Esophagus muscularis mucosa (tissue), 4 donors: Measurements from ENCODE around the gene MEMO1. TPM values are rescaled to one million over a fixed set of nuclear protein-coding genes. Genes with fewer than 3 reads are reported as not detected.

Experiments
- DNase-seq: peaks from one replicate; pipeline ENCODE4 v3.0.0-alpha.2; 2017; ENCODE audit errors: extremely low spot score
- H3K27ac ChIP-seq, 4 donors: fragments of 200-600 bp; sonication (generic); replicated peaks in 1 of 4; 1 replicate in 3 of 4; 2 replicates in 1 of 4; pipeline ENCODE4 v1.5.1; 2016 to 2019; ENCODE audit warnings: mild to moderate bottlenecking in 1 of 4
- H3K27me3 ChIP-seq, 4 donors: fragments of 200-600 bp; sonication (generic); one replicate each; pipeline versions ENCODE4 v1.5.1 to v1.6.0; 2016 to 2019
- H3K36me3 ChIP-seq, 4 donors: fragments of 200-600 bp; sonication (generic); one replicate each; pipeline ENCODE4 v1.5.1; 2016 to 2019
- H3K4me1 ChIP-seq, 4 donors: fragments of 200-600 bp; sonication (generic); one replicate each; pipeline ENCODE4 v1.5.1; 2016 to 2019
- H3K4me3 ChIP-seq, 4 donors: fragments of 200-600 bp; sonication (generic); 1 replicate in 2 of 4; 2 replicates in 2 of 4; pipeline ENCODE4 v1.5.1; 2016 to 2019; ENCODE audit warnings: mild to moderate bottlenecking in 4 of 4, moderate library complexity in 1 of 4
- H3K9me3 ChIP-seq, 4 donors: fragments of 200-600 bp; sonication (generic); 1 replicate in 3 of 4; 2 replicates in 1 of 4; pipeline ENCODE4 v1.5.1; 2016 to 2019
- EP300 ChIP-seq: sonication (generic); formaldehyde crosslinking; IDR thresholded peaks from one replicate; pipeline ENCODE4 v1.6.1; 2017; ENCODE audit warnings: antibody characterized with exemption
- POLR2A ChIP-seq: fragments of 450-650 bp; IDR thresholded peaks from one replicate; pipeline ENCODE4 v1.6.1; 2017; ENCODE audit warnings: antibody characterized with exemption, moderate library complexity, mild to moderate bottlenecking, low read depth
- POLR2AphosphoS5 ChIP-seq, 2 donors: sonication (generic); formaldehyde crosslinking; IDR thresholded peaks; one replicate each; pipeline ENCODE4 v1.6.1; 2017; ENCODE audit warnings: antibody characterized with exemption in 2 of 2
- WGBS: methylation state at CpG from one replicate; pipeline ENCODE4 v1.1.5; 2018; 5-methylcytosine and 5-hydroxymethylcytosine counted together
- intact Hi-C: fragments of 100-400 bp; cut with DNase I; formaldehyde crosslinking; loops from one replicate; pipeline ENCODE4 v1.15.1; 2023
- total RNA-seq, 4 donors: library from RNA; depleted of rRNA; stranded (reverse); fragments of >200 nt; gene quantifications; one replicate each; pipeline versions ENCODE4 v1.1.0 to v1.2.1, GENCODE V29; 2016
- TF ChIP-seq, protein P1 (sequence below), 3 experiments: fragments of 200-600 bp in 2 of 3; fragments of 450-650 bp in 1 of 3; sonication (generic) in 2 of 3; IDR thresholded peaks; one replicate each; pipeline ENCODE4 v1.5.1; 2017 to 2019; ENCODE audit warnings: antibody characterized with exemption in 3 of 3, mild to moderate bottlenecking in 2 of 3, moderate library complexity in 1 of 3

The MEMO1 gene
- total RNA-seq, 4 donors from 2014 or later: 25.0 to 40.7 (median 33.2) TPM

DNA sequence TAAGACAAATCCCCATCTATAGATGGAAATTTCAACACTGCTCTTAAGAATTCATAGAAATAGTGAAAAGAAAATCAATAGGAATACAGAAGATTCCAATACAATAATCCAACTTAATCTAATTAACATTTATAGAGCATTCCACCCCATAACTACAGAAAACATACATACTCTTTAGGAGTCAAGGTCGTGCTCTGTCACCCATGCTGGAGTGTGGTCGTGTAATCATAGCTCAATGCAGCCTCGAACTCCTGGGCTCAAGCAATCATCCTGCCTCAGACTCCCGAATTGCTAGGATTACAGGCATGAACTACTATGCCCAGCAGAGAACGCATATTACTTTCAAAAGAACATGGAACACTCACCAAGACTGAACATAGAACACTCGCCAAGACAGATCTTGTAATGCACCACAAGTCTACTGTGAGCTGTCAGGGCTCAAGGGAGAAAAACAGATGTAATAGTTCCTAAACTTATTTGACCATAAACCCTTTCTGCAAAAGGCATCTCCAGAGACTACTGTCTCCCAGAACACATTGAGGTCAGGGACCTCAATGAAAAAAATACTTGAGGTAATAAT is 14.1 kb downstream of the MEMO1 start:
- 100% methylated on average over 5 of the region's 6 CpGs for WGBS
- TF ChIP-seq EP300: no peak
- no peak for TF ChIP-seq POLR2AphosphoS5 (IDR thresholded peaks at IDR 0.05)
- TF ChIP-seq, protein P1, sequence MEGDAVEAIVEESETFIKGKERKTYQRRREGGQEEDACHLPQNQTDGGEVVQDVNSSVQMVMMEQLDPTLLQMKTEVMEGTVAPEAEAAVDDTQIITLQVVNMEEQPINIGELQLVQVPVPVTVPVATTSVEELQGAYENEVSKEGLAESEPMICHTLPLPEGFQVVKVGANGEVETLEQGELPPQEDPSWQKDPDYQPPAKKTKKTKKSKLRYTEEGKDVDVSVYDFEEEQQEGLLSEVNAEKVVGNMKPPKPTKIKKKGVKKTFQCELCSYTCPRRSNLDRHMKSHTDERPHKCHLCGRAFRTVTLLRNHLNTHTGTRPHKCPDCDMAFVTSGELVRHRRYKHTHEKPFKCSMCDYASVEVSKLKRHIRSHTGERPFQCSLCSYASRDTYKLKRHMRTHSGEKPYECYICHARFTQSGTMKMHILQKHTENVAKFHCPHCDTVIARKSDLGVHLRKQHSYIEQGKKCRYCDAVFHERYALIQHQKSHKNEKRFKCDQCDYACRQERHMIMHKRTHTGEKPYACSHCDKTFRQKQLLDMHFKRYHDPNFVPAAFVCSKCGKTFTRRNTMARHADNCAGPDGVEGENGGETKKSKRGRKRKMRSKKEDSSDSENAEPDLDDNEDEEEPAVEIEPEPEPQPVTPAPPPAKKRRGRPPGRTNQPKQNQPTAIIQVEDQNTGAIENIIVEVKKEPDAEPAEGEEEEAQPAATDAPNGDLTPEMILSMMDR (IDR thresholded peaks at IDR 0.05): no peak
- TF ChIP-seq POLR2A: no peak
- intact Hi-C loops: no loop called here
- no peak overlapping the region for H3K4me3 ChIP-seq
- DNase-seq: no peak
- no peaks in the 10 kb centered on the region for H3K36me3 ChIP-seq
- H3K9me3 ChIP-seq: no peaks in the 10 kb centered on the region
- no peak overlapping the region for H3K27ac ChIP-seq
- H3K27me3 ChIP-seq: no peaks in the 10 kb centered on the region
- peaks cover 0 to 11% (median 0%) of the 10 kb centered on the region in 4 donors for H3K4me1 ChIP-seq

DNA sequence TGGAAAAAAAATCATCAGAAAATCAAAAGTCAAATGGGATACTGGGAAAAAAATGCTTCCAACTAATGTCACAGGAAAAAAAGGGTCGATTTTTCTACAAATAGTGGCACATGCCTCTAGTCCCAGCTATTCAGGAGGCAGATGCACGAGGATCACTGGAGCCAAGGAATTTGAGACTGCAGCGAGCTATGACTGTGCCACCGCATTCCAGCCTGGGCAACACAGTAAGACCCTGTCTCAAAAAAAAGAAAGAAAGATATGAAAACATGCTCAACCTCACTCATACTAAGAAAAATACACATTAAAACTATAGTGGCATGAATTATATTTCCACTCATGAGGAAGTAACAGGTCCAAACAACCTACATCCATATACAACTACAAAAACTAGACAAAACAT is 17.9 kb downstream of the MEMO1 start:
- no peak for DNase-seq

DNA sequence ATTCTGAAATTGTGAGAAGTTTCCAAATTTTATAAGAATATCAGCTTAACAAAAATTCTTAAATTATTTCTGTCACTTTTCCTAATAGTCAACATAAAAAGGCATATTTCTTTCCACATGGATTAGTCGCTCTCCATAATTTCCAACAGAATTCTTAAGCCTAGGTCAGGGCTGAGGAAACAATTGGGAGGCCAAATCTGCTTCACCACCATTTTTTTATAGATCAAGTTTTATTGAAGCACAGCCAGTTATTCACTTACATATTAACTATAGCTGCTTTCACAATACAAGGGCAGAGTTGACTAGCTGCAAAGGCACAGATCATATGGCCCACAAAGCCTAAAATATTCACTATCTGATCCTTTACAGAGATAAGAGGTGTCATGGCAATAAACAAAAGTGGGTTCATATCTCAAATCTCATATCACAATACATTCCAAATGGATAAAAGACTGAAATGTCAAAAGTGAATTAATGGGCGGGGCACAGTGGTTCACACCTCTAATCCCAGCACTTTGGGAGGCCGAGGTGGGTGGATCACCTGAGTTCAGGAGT is 18.7 kb downstream of the MEMO1 start:
- Histone ChIP-seq H3K27ac (no peak overlapping the region), H3K9me3 (no peaks in the 10 kb centered on the region), H3K36me3 (no peaks in the 10 kb centered on the region), H3K27me3 (no peaks in the 10 kb centered on the region), H3K4me1 (peaks cover 0 to 11% (median 7%) of the 10 kb centered on the region in 4 donors), H3K4me3 (no peak overlapping the region)
- intact Hi-C loops: no loop called here
- 97% methylated on average over 3 of the region's 3 CpGs for WGBS
- DNase-seq: no peak
- TF ChIP-seq, protein P1 (IDR thresholded peaks at IDR 0.05): no peak
- TF ChIP-seq POLR2AphosphoS5 (IDR thresholded peaks at IDR 0.05) (no peak), POLR2A (no peak), EP300 (no peak)

More for the DNA sequence above, 17.9 kb downstream of the MEMO1 start:
- Histone ChIP-seq H3K27ac (no peak overlapping the region), H3K4me3 (no peak overlapping the region), H3K27me3 (no peaks in the 10 kb centered on the region), H3K4me1 (peaks cover 0 to 11% (median 0%) of the 10 kb centered on the region in 4 donors), H3K36me3 (no peaks in the 10 kb centered on the region), H3K9me3 (no peaks in the 10 kb centered on the region)
- intact Hi-C loops: no loop called here
- 76% methylated on average over 4 of the region's 4 CpGs for WGBS
- TF ChIP-seq POLR2AphosphoS5 (IDR thresholded peaks at IDR 0.05) (no peak), POLR2A (no peak), EP300 (no peak)
- TF ChIP-seq, protein P1 (IDR thresholded peaks at IDR 0.05): no peak

DNA sequence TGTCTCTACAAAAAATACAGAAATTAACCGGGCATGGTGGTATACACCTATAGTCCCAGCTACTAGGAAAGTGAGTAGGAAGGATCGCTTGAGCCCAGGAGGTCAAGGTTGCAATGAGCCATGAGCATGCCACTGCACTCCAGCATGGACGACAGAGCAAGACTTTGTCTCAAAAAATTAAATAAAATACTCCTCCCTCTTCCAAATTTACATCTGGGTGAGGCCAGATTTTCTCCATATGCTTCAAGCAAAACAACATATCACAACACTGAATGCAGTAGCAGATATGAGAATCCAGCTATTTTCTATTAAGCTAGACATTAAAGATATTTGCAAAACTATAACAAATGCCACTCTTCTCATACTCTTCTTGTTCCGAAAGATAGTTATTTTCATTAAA is 20.9 kb downstream of the MEMO1 start:
- TF ChIP-seq EP300 (no peak), POLR2AphosphoS5 (IDR thresholded peaks at IDR 0.05) (no peak), POLR2A (no peak)
- TF ChIP-seq, protein P1 (IDR thresholded peaks at IDR 0.05): no peak
- peaks cover 0 to 15% (median 8%) of the 10 kb centered on the region in 4 donors for H3K4me1 ChIP-seq
- intact Hi-C loops: no loop called here

More for the DNA sequence above, 20.9 kb downstream of the MEMO1 start:
- H3K27ac ChIP-seq: no peak overlapping the region
- no peak for DNase-seq
- no peaks in the 10 kb centered on the region for H3K27me3 ChIP-seq
- H3K4me3 ChIP-seq: no peak overlapping the region
- H3K36me3 ChIP-seq: no peaks in the 10 kb centered on the region
- WGBS: 95% methylated on average over 4 of the region's 4 CpGs
- no peaks in the 10 kb centered on the region for H3K9me3 ChIP-seq
